HuH-7.5 (cell line): ENCODE data around the gene GRM1.

Experiments
- DNase-seq: peaks from one replicate; pipeline ENCODE4 v3.0.0; 2011; ENCODE audit warnings: low spot score

The GRM1 gene

DNA sequence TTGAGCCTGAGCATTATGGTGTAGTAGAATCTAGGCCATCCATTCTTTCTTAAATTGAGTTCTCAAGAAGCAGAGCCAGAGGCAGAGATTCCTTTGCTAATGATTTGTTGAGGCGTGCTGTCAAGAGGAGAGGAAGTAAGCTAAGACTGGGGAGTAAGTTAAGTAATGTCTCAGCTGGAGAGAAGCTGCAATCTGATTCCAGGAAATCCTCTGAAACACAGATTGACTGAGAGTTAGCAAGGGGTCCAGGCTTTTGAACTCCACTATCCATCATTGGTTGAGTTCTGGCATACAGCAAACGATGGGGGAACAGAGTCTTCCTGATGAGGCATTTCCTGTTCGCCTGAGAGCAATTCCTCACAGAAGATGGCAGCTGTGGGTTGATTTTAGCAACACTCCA is 307.3 kb downstream of the GRM1 start:
- DNase-seq, result no peak

DNA sequence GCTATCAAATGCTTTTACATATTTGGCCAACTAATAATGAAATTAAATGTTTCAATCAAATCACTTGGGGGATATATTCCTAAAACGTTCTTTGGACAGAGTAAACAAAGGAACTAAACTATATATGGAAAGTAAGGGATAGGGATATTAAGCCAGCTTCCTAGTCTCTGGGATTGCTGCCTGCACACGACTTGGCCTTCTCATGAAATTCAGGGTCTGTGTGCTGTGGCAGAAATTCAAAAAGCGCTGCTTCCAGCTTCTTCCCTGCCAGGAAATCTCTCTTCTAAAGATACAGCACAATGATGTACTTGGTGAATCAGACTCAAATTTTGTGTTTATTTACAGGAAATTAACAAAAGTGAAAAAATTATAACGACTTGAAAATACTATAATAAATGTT is 308.5 kb downstream of the GRM1 start:
- DNase-seq, result no peak

DNA sequence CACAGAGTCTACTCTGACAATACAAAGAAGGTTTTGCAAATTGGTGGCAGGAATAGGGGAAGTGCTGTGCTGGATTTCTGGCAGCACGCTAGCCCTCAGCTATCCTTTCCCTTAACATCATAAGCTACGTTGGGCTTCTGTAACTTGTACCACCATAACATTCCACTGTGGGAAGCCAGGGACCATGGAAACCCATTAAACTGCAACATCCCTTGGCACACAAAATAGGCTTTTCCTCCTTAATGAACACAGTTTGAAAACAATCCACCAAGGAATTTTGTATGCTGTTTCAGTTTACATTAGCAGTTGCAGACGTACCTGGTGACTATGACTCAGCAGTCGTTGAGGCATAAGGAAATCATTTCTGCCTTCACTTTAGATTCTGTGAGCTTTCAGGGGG is 310.9 kb downstream of the GRM1 start:
- no peak for DNase-seq

DNA sequence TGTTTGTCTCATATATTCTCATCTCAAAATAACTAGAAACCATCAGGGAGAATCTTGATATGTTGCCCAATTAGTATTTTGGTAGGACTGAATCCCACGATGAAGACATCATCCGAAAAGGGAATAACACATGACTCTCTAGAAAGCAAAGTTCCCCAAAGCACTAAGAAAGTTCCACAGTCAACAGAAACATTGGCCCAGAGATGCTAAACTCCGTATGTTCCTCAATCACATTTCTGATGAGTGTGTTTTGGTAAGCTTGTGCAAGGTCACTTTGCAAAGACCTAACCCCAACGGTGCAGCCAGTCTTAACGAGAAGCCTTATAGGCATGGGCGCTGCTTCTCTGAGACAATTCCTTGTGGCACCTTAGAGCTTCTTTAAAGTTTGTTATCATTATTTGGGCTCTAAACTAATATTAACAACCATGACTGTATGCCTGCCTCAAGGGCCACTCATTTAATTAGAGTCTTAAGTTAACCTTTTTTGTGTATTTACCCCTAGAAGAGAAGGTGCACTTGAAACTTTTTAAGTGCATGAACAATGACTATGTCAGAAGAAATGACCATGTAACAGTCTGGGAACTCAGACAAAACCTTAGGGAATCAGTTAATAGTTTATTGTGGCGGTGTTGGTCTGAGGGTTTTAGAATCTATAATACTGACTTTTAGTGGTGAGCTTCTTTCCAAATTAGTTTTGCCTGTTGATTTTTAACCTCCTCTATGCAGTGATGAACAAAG is 312.8 kb downstream of the GRM1 start:
- DNase-seq, result no peak

DNA sequence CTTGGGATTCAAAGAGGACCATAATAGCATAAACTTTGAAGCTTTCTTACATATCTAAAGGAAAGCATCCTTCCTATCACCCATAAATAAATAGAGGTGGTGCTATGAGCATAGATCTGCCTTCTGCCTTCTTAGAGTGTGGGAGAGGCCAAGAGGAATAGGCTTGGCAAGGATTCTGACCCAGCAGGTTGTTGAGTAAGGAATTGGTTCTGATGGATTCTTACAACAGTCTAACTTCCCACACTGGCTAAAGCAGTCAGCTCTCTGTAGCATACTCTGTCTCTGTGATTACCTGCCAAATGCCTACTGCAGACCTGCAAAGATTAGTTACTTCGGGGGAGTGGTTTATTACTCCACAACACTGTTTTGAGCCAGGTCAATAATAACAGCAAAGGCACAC is 316.7 kb downstream of the GRM1 start:
- no peak for DNase-seq

DNA sequence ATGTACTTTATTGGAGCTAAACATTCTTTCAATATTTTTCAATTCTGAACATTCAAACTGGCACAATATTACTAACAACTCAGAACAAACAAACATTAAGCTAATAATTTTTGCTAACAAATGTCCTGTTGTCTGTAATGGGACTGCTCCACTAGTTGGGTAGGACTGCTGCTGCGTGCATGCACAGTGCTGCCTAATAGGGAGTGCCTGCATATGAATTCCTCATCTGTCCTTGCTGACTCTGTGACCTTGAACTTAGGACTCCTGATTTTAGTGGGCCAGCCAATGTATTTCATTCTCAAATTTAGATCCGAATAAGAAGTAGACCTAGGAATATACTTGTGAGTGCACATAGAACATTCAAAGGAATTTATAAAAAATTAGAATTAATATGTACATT is 318.2 kb downstream of the GRM1 start:
- DNase-seq, result no peak

DNA sequence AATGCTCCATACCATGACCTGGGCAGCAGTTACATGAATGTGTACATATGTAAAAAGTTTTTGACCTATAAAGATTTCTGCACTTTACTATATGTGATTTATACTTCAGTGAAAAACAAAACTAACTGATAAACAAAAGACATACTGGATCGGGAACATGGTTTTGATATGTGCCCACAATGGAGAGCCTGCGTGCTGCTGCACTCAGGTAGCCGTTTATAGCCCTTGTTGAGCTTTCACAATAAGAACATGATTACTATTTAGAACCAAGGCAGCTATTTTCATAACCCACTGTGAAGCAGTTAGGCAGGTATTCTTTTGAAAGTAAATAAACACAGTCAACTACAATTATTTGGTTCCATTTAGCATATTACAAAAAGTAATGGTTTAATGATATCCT is 318.8 kb downstream of the GRM1 start:
- no peak for DNase-seq

DNA sequence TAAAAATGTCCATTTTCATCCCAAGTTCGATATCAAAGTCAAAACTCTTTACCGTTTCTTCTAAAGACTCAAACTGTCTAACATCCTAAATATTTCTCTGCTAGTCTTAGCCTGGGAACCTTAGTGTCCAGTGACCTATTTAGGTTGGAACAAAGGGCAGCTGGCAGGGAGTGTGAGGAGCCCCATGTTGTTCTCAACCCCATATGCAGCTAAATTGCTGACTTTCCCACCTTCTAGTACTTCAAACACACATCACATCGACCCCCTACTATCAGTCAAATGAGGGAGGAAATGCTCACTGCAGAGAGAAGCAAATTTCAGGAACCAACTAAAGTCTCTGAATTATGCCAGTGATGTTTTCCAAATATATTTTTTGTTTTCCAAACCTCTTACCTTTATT is 322.2 kb downstream of the GRM1 start:
- no peak for DNase-seq

DNA sequence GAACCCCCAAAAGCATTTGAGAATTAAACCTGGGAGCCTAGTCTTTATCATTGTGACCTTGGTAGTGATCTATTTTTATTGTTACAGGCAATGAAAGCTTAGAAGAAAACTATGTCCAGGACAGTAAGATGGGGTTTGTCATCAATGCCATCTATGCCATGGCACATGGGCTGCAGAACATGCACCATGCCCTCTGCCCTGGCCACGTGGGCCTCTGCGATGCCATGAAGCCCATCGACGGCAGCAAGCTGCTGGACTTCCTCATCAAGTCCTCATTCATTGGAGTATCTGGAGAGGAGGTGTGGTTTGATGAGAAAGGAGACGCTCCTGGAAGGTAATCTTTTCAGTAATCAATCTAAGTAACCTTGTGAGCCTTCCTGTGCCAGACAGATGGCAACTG is 323.3 kb downstream of the GRM1 start:
- DNase-seq, result no peak

DNA sequence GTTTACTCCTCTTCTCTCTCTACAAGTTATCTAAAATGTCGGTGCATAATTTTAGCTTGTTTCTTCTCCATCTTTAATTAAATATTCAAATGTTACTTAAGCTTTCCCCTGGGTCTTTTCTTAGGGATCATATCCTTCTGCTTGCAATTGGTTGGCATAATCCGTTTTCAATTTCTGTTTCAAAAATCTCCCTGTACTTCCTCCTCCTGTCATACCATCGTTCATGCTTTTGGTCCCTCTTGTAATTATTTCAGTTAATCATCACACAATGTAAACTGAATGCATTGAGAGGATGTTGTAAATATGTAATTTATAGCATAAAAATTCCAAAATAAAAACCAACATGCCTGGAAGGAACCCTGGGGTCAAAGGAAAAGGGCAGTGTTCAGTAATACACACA is 325.6 kb downstream of the GRM1 start:
- no peak for DNase-seq

DNA sequence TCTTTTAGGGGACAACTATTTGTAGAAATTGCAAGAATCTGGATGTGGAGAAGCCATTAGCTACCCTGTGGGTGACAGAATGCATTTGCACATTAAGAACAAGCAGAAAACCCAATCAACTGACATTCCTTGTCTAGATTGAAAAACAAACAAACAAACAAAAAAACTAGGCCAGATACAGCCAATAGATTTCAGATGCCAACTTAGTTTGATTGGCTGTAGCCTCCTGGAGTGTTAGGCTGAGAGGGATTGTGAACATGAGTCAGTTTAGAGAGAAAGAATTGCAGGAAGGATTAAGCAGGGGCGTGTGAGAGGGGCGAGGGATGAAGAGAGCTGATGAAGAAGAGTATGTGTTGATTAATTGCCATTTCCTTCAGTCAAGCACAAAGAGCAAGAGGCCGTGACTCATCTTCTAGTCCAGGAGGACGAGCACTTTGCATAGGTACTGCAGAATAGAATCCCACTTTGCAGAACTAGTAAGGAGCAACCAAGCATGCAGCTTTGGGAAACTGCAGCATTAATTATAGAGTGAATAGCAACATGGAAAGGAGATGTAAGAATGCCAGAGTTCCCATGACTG is 326.7 kb downstream of the GRM1 start:
- no peak for DNase-seq

DNA sequence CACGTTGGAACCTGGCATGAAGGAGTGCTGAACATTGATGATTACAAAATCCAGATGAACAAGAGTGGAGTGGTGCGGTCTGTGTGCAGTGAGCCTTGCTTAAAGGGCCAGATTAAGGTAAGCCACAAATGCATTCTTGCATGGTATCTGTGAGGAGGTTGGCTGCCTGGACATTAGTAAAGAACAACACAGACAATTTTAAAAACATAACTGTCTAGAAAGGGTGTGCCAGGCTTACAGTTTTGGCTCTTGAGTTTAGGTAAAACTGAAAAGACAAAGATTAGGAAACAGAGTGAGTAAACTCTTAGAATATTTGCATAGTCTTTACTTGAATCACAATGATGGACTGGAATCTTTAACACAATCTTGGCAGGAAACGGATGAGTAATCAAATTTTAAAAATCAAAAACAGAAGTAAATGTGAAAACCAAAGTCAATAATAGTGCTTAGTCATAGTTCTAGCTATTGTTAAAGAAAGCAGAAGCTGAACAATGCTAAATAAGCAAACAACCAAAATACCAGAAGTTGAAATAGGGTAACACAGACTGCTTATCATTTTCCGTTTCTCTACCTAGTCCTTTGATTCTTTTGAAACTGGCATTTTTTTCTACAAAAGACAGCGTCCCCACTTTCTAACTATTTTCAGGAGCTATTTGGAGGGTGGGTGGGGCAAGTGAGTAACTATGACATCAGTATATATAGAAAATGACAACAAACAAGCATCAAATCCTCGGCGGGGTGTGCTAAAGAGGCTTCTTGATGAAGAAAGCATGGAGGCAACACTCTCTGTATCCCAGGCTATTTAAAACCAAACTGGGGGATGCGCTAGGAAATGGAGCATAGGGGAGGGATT is 328.9 kb downstream of the GRM1 start:
- DNase-seq, result no peak

DNA sequence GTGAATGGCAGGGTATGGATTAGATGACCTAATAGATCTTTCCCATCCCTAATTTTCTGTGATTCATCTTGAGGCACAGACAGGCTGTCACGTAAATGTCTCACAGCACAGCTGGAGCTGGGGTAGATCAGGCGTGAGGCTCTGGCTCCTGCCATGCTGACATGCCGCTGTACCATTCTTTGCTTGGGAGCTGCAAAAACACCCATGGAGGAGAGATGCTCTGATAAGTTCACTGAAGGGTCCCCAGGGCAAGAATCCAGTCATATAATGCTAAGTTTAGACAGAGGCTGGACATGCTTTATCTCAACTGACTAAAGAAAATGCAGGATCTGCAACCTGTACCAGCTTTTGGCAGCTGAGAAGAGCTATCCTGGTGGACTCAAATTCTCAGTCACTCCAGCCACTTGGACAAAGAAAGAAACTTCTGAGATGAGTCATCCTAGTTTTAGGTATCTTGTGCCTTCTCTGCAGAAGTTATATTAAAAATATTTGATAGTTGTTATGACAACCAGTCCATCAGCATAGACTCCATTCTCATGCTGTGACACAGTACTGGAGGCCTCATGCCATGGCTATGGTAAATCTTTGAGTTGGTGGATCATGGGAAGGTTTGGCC is 329.7 kb downstream of the GRM1 start:
- DNase-seq, result no peak

DNA sequence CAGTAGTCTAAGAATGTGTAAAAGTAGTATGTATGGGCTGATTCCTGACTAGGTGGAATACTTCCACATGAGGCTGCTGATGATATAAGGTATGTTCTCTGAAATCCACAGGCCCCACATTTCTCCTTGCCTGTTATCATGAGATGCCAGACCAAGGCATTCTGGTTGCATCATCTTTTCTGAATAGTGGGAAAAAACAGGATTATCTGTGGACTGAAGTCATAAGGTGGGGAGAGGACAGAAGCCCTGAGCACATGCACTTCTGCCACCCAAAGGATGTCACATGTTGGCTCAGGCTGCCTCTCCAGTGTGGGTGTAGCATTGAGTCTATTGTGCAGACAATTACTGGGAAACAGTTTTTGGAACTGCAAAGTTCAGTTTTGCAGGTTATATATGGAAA is 330.3 kb downstream of the GRM1 start:
- DNase-seq, result no peak

DNA sequence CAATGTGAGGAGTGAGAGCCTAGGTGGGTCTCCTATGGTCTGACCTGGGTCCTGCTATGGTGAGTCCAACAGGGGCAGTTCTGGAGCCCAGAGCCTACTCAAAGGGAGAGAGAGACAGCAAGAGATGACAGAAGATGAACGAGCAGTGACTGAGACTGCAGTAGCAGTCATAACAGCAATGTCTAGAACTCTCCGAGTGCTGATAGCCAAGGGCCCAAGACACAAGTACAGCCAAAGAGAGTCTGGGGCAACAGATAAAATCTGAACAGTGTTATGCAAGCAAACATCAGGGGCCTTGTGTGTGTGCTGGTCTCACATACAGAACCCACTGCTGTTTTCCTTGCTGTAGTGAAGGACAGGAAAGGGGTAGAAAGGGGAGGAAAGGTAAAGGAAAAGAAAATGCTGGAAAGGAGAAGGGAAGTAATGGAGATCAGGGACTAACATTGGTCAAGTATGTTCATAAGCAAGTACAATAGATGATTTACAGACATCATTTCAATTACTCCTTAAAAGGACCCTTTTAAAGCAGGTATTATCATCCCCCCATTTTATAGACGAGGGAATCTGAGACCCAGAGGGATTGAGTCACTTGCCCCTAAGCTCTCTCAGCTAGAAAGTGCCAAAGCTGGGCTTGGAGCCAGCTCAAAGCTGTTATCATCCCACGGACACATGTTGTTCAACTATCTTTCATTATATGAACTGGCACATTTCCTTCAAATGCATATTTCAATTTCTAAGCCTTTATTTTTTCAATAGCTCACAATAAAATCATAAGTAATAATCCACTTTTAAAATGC is 332.5 kb downstream of the GRM1 start:
- no peak for DNase-seq

DNA sequence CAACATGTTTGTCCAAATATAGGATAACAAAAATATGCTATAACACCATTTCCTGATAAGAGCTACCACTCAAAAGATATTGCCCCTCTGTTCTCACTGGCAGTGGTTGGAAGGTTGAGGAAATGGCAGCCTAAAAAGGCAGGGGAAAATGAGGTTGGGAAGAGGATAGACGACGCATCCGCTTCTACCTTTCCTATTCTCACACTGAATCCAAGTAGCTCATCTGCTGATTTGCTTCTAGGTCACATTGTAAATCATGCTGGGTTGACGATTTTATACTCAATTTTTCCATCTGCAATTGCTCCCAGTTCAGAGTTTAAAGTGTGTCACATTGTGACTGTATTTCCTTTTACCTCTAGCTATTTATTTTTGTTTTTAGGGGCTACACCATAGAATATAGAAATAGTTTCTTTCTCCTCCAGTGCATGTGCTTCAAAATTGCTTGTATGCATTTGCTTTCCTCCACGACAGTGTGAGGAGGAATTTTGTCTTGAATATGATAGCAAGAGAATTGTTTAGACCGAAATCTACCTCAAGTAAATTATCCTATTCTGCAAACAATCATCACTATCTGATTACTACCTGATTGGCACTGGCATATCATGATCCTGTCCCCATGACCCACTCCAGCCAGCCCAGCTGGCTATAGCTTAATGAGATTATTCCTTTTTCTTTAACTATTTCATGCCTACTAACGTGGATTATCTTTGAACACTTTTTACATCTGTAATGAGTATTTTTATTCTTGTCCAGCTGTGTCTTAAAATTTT is 335.2 kb downstream of the GRM1 start:
- DNase-seq, result no peak

DNA sequence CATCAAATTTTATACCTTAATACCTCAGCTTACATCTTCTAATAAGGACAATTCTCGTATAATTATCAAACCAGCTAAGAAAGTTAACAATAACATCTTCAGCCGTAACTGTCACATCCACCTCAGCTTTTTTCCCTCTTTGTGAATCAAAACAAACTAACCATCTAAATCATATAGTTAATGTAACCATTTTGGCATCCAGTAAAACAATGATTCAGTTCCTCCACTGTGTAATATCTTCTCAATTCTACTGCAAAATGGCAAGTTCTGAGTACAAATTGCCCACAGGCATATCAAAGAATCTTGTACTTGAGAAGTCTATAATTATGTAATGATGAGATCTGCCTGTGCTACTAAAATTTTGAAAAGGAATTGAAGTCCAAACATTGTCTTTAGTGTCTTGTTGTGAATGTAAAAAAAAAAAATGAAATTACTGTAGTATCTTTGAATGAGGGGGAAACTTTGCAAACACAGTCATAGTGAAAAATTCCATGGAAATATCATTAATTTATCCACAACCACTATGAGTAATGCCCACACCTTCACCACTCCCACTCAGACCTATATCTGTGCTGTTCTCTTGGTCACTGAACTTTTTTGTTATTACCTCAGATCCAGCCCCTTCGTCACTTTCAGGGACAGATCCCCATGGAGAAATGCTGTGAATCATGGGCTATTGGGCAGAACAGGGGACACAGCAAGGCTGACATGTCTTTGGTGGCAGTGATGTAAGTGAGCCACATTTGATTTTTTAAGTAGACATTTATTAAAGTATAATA is 336.1 kb downstream of the GRM1 start:
- no peak for DNase-seq

DNA sequence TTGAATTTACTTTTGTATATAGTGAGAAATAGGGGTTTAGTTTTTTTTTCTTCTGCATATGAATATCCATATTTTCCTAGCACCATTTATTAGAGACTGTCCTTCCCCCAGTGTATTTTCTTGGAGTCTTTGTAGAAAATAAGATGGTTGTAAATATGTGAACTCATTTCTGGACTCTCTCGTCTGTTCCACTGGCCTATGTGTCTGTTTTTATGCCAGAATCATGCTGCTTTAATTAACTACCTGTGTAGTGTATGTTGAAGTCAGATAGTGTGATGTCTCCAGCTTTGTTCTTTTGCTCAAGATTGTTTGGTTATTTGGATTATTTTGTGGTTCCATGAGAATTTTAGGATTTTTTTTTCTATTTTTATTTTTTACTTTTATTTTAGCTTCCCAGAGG is 338.2 kb downstream of the GRM1 start:
- DNase-seq, result no peak

DNA sequence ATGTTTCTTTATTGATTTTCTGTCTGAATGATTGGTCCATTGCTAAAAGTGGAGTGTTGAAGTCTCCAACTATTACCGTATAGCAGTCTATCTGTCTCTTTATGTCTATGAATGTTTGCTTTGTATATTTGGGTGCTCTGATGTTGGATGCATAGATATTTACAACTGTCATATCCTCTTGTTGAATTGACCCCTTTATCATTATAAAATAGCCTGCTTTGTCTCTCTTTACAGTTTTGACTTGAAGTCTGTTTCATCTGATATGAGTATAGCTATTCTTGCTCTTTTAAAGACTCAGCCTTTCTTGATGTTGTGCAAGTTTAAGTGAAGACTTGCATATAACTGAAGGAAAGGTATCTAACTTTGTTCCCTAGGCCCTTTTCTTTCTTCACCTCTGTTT is 341.0 kb downstream of the GRM1 start:
- DNase-seq, result no peak

DNA sequence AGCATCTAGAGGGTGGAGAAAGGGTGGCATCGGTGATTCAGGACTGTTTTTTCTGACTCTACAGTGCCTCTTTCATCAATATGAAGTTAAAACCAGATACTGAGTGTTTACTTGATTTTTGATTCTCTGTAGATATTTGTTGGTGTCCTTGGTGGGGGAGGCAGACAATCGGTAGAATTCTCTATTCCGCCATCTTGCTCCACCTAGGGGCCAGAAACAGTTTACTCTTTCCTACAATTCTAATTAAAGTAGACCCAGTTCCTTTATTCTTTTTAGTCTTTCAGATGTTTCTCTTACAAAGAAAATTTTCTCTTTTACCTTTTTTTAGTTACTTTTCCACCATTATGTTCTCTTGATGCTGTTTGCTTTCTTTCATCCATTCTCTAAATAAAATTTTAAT is 352.6 kb downstream of the GRM1 start:
- no peak for DNase-seq
